Breast epithelium (tissue), 4 donors: ENCODE data around the gene GALNTL6. TPM values are rescaled to one million over a fixed set of nuclear protein-coding genes. Genes with fewer than 3 reads are reported as not detected.

ENCODE experiments used
- DNase-seq, 2 donors: peaks; one replicate each; pipeline ENCODE4 v3.0.0-alpha.2; 2019; ENCODE audit warnings: low spot score in 2 of 2
- H3K27ac ChIP-seq, 2 donors: fragments of 200-600 bp; sonication (generic) in 1 of 2; one replicate each; pipeline ENCODE4 v1.5.1; 2016 to 2019; ENCODE audit warnings: mild to moderate bottlenecking in 1 of 2
- H3K27me3 ChIP-seq, 2 donors: fragments of 200-600 bp; sonication (generic) in 1 of 2; one replicate each; pipeline versions ENCODE4 v1.5.1 to v1.6.0; 2017 to 2019; ENCODE audit warnings: control low read depth in 1 of 2, mild to moderate bottlenecking in 1 of 2
- H3K36me3 ChIP-seq: fragments of 200-600 bp; one replicate; pipeline ENCODE4 v1.5.1; 2019
- H3K4me1 ChIP-seq, 2 donors: fragments of 200-600 bp; sonication (generic); one replicate each; pipeline ENCODE4 v1.5.1; 2016 to 2019; ENCODE audit warnings: control low read depth in 1 of 2
- H3K4me3 ChIP-seq, 3 donors: fragments of 200-600 bp; sonication (generic); 1 replicate in 2 of 3; 2 replicates in 1 of 3; pipeline ENCODE4 v1.5.1; 2016 to 2019; ENCODE audit warnings: mild to moderate bottlenecking in 3 of 3, moderate library complexity in 2 of 3
- H3K9me3 ChIP-seq, 2 donors: fragments of 200-600 bp; sonication (generic) in 1 of 2; one replicate each; pipeline ENCODE4 v1.5.1; 2016 to 2019; ENCODE audit warnings: control low read depth in 1 of 2
- POLR2A ChIP-seq: fragments of 450-650 bp; IDR thresholded peaks from one replicate; pipeline ENCODE4 v1.6.1; 2016; ENCODE audit warnings: antibody characterized with exemption, mild to moderate bottlenecking, moderate library complexity
- POLR2AphosphoS5 ChIP-seq, 3 donors: sonication (generic); formaldehyde crosslinking; IDR thresholded peaks; one replicate each; pipeline ENCODE4 v1.6.1; 2017; ENCODE audit warnings: antibody characterized with exemption in 3 of 3
- intact Hi-C: fragments of 100-400 bp; cut with DNase I; formaldehyde crosslinking; loops from one replicate; pipeline ENCODE4 v1.15.1; 2023; ENCODE audit warnings: low total_unique reads
- total RNA-seq, 3 donors: library from RNA; depleted of rRNA; stranded (reverse); fragments of >200 nt; gene quantifications; one replicate each; pipeline ENCODE4 v1.1.0, GENCODE V29; 2016
- TF ChIP-seq, protein P1 (sequence below), 3 donors: fragments of 450-650 bp; IDR thresholded peaks; one replicate each; pipeline ENCODE4 v1.5.1; 2016 to 2017; ENCODE audit warnings: antibody characterized with exemption in 3 of 3, mild to moderate bottlenecking in 3 of 3, moderate library complexity in 3 of 3

The GALNTL6 gene
- total RNA-seq, 3 donors from 2014 or later: 0.29 to 0.98 TPM; not detected in 1

DNA sequence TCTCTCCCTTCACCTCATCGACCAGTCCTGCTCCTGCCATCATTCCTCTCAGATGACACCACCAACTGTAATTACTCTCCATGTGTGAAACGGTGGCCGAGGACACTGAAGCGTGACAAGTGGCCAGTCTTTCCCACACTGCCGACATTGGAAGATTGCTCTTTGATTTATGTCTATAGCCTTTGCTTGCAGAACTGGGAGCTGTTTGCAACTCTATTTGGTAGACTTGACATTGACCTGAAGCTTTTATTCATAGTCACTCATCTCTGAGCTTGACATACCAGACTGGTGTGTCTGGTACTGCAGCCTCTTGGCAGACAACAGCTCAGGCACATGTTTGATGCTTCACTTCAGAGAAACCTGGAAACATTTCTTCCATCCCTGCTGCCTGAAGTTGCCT, 1233.6 kb downstream of the GALNTL6 start:
- Histone ChIP-seq H3K36me3 (no peaks in the 10 kb centered on the region), H3K9me3 (no peaks in the 10 kb centered on the region), H3K27ac (no peak overlapping the region), H3K27me3 (no peaks in the 10 kb centered on the region), H3K4me1 (no peaks in the 10 kb centered on the region), H3K4me3 (no peak overlapping the region)
- TF ChIP-seq, protein P1, sequence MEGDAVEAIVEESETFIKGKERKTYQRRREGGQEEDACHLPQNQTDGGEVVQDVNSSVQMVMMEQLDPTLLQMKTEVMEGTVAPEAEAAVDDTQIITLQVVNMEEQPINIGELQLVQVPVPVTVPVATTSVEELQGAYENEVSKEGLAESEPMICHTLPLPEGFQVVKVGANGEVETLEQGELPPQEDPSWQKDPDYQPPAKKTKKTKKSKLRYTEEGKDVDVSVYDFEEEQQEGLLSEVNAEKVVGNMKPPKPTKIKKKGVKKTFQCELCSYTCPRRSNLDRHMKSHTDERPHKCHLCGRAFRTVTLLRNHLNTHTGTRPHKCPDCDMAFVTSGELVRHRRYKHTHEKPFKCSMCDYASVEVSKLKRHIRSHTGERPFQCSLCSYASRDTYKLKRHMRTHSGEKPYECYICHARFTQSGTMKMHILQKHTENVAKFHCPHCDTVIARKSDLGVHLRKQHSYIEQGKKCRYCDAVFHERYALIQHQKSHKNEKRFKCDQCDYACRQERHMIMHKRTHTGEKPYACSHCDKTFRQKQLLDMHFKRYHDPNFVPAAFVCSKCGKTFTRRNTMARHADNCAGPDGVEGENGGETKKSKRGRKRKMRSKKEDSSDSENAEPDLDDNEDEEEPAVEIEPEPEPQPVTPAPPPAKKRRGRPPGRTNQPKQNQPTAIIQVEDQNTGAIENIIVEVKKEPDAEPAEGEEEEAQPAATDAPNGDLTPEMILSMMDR (IDR thresholded peaks at IDR 0.05): no peak
- TF ChIP-seq POLR2A (no peak), POLR2AphosphoS5 (IDR thresholded peaks at IDR 0.05) (no peak)
- no peak for DNase-seq
- intact Hi-C loops: no loop called here

GRCh38 chr4:173051232-173051631, 1238.0 kb downstream of the GALNTL6 start:
- Histone ChIP-seq H3K27ac (no peak overlapping the region), H3K36me3 (no peaks in the 10 kb centered on the region), H3K4me3 (no peak overlapping the region), H3K9me3 (no peaks in the 10 kb centered on the region), H3K27me3 (no peaks in the 10 kb centered on the region), H3K4me1 (no peaks in the 10 kb centered on the region)
- no peak for DNase-seq
- intact Hi-C loops: no loop called here
- TF ChIP-seq POLR2A (no peak), POLR2AphosphoS5 (IDR thresholded peaks at IDR 0.05) (no peak)
- TF ChIP-seq, protein P1 (IDR thresholded peaks at IDR 0.05): no peak

DNA sequence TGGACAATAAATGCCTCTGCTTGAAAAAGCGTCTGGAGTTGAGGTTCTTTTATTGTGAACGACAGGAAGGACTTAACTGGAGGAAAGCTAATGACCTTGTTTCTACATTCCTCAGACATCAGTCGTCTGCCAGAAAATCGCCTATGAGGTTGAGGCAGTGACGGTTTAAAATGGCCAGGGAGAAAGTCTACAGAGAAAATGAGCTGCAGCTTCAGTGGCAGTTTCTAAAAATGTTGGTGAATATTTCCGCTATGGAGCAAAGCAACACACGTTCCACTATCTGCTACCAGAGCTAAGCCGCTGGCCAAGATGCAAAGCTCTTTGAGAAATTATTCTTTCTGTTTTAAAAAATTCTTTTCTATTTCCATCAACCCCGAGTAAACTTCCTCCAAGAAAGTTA, 1238.5 kb downstream of the GALNTL6 start:
- H3K4me3 ChIP-seq: no peak overlapping the region
- no peak for DNase-seq

DNA sequence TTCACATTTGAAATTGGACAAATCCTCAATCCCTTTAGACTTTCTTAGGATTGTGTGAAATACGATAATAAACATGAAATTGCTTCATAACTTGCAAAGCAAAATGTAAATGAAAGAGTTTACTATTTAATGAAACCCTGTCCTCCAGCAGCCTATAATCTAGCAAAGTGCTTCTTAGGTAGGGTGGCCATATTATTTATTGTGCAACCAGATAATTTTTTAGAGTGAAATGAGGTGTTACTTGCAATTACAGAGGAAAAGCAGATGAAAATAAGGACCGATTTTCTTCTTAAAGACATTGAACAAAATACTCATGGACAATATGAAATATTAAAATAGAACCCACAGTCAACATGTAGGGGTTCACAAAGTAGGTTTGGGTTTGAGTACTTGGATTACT, 1239.2 kb downstream of the GALNTL6 start:
- DNase-seq: no peak
- TF ChIP-seq POLR2AphosphoS5 (IDR thresholded peaks at IDR 0.05): no peak
- no peak for TF ChIP-seq POLR2A
- TF ChIP-seq, protein P1 (IDR thresholded peaks at IDR 0.05): no peak
- no peaks in the 10 kb centered on the region for H3K9me3 ChIP-seq
- H3K36me3 ChIP-seq: no peaks in the 10 kb centered on the region
- H3K27ac ChIP-seq: no peak overlapping the region
- no peaks in the 10 kb centered on the region for H3K4me1 ChIP-seq
- no peak overlapping the region for H3K4me3 ChIP-seq
- intact Hi-C loops: no loop called here
- no peaks in the 10 kb centered on the region for H3K27me3 ChIP-seq

More for the DNA sequence above, 1238.5 kb downstream of the GALNTL6 start:
- intact Hi-C loops: no loop called here
- TF ChIP-seq, protein P1 (IDR thresholded peaks at IDR 0.05): no peak
- TF ChIP-seq POLR2AphosphoS5 (IDR thresholded peaks at IDR 0.05): no peak
- TF ChIP-seq POLR2A: no peak
- Histone ChIP-seq H3K9me3 (no peaks in the 10 kb centered on the region), H3K27me3 (no peaks in the 10 kb centered on the region), H3K27ac (no peak overlapping the region), H3K36me3 (no peaks in the 10 kb centered on the region), H3K4me1 (no peaks in the 10 kb centered on the region)

- H3K9me3 ChIP-seq: no peaks in the 10 kb centered on the region
- H3K27ac ChIP-seq: no peak overlapping the region
- TF ChIP-seq, protein P1 (IDR thresholded peaks at IDR 0.05): no peak
- TF ChIP-seq POLR2AphosphoS5 (IDR thresholded peaks at IDR 0.05): no peak
- TF ChIP-seq POLR2A: no peak
- no peak for DNase-seq
- intact Hi-C loops: no loop called here
- H3K4me1 ChIP-seq: no peaks in the 10 kb centered on the region
- no peaks in the 10 kb centered on the region for H3K27me3 ChIP-seq
- no peak overlapping the region for H3K4me3 ChIP-seq
- no peaks in the 10 kb centered on the region for H3K36me3 ChIP-seq
Observed at GRCh38 chr4:173056271-173056670, 1243.1 kb downstream of the GALNTL6 start.
